ENCODE data around the gene DLGAP1.

Gene DLGAP1

GRCh38 chr18:3604498-3605408, 850.4 kb downstream of the DLGAP1 start (continued):
- no peak for TF ChIP-seq ZNF560 (tag by site-specific recombination; IDR thresholded peaks at IDR 0.05; ENCODE audit: borderline replicate concordance)
- no peak for TF ChIP-seq SP7 (tag by site-specific recombination; IDR thresholded peaks at IDR 0.05)
- peak; percentile 78 for TF ChIP-seq ZNF394 (tag by site-specific recombination; IDR thresholded peaks at IDR 0.05; ENCODE audit: borderline replicate concordance)
- TF ChIP-seq ZNF211 (tag by site-specific recombination; IDR thresholded peaks at IDR 0.05; ENCODE audit: low read depth) = no peak
- TF ChIP-seq ZNF335 (tag by site-specific recombination; conservative IDR thresholded peaks at IDR 0.05) = peak; percentile 86
- no peak for TF ChIP-seq ZNF596 (tag by site-specific recombination; IDR thresholded peaks at IDR 0.05)
- TF ChIP-seq ZNF704 (tag by site-specific recombination; IDR thresholded peaks at IDR 0.05) = no peak
- TF ChIP-seq ZNF354C (tag by site-specific recombination; IDR thresholded peaks at IDR 0.05; ENCODE audit: borderline replicate concordance, low read depth) = no peak
- TF ChIP-seq ZNF274 (IDR thresholded peaks at IDR 0.05; ENCODE audit: low read length) = no peak
- TF ChIP-seq ZNF274 (tag by site-specific recombination; IDR thresholded peaks at IDR 0.05; ENCODE audit: borderline replicate concordance) = no peak
- TF ChIP-seq ZNF660 (tag by site-specific recombination; IDR thresholded peaks at IDR 0.05) = peak; percentile 11; the same call in 1 of the 2 replicates
- no peak for TF ChIP-seq ZFHX2 (tag by site-specific recombination; conservative IDR thresholded peaks at IDR 0.05)
- TF ChIP-seq ZNF639 (tag by site-specific recombination; IDR thresholded peaks at IDR 0.05) = no peak
- no peak for TF ChIP-seq ZNF677 (tag by site-specific recombination; IDR thresholded peaks at IDR 0.05)
- no peak for TF ChIP-seq SALL2 (tag by site-specific recombination; IDR thresholded peaks at IDR 0.05; ENCODE audit: borderline replicate concordance)

GRCh38 chr18:3604235-3604497, 850.9 kb downstream of the DLGAP1 start:
- Histone ChIP-seq H3K4me3 (ENCODE audit: low read depth, low read length) (peak overlapping the region; percentile 15), H3K4me1 (ENCODE audit: control insufficient read depth, insufficient read depth, low read length) (peaks cover 16% of the 10 kb centered on the region), H3K27ac (ENCODE audit: extremely low read depth, low read depth, low read length) (peak overlapping the region; percentile 86), H3K9me3 (ENCODE audit: control insufficient read depth, insufficient read depth, low read depth, low read length) (no peaks in the 10 kb centered on the region), H3K36me3 (ENCODE audit: control insufficient read depth in 2 of 2, insufficient read depth in 1 of 2, low read length in 2 of 2) (no peaks in the 10 kb centered on the region)
- ChIA-PET POLR2A (interaction anchor here (1.1 to 2.4 kb wide), 8 partner anchors 10 to 307 kb away, joined by 3 to 39 read pairs (median 6); no protein-coding TSS in a partner anchor), CTCF (interaction anchor here (0.6 to 2.1 kb wide), 8 partner anchors 11 to 149 kb away, joined by 3 to 16 read pairs (median 5); no protein-coding TSS in a partner anchor)
- TF ChIP-seq ZFP3 (tag by site-specific recombination; IDR thresholded peaks at IDR 0.05; ENCODE audit: low read depth) (0 out of 2 replicates have a peak, but pooled peaks have one; percentile 17), ZNF792 (tag by site-specific recombination; IDR thresholded peaks at IDR 0.05) (0 out of 2 replicates have a peak, but pooled peaks have one; percentile 10), ZNF335 (tag by site-specific recombination; conservative IDR thresholded peaks at IDR 0.05) (peak; percentile 46), ZSCAN4 (tag by site-specific recombination; IDR thresholded peaks at IDR 0.05) (0 out of 2 replicates have a peak, but pooled peaks have one; percentile 20), ZNF19 (tag by site-specific recombination; IDR thresholded peaks at IDR 0.05; ENCODE audit: low read depth) (no peak), ZBTB48 (tag by site-specific recombination; IDR thresholded peaks at IDR 0.05) (peak; percentile 21; the same call in 1 of the 2 replicates), ZNF776 (tag by site-specific recombination; IDR thresholded peaks at IDR 0.05; ENCODE audit: borderline replicate concordance) (no peak)
